ENCODE measurements around the gene NCBP2.

NCBP2 gene

GRCh38 chr3:196932600-196932999 is 9.7 kb downstream of the NCBP2 start:
- no peak for DNase-seq

- DNase-seq = no peak
Measured at GRCh38 chr3:196931828-196932587, 10.3 kb downstream of the NCBP2 start.

DNA sequence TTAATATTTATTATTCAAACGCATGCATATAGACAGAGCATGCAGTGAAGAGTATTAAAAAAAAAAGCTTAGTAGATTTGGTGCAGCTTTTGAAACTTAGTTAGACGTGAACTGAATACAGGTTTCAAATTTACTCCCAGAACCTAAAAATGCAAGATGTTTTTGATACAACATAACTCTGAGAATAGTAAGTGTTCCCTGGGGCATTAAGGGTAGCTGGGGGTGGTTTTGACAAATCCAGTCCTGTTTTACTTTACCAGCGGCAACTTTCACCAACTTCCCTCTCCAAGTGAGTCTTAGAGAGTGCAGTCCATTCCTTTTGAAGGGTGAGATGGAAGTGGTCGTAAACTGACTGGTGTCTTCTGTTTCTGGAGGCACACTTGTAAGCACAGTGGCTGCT is 11.2 kb downstream of the NCBP2 start:
- DNase-seq = no peak

- DNase-seq = no peak
Measured at GRCh38 chr3:196927571-196928453, 14.5 kb downstream of the NCBP2 start.

DNA sequence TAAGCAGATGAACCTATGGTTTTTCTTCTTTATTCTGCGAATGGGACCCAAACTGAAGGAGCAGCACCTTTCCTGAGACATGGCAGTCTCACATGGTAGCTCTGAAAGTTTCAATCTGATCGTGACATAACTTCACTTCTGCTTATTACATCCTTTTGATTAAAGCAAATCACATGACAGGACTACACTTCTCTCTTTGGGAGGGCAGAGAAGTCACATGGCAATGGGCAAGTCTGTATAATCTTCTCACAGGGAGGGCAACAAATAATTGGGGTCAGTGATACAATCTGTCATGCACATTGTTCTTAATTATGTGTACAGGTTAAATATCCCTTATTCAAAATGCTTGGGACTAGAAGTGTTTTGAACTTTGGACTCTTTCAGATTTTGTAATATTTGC is 21.6 kb downstream of the NCBP2 start:
- no peak for DNase-seq

DNA sequence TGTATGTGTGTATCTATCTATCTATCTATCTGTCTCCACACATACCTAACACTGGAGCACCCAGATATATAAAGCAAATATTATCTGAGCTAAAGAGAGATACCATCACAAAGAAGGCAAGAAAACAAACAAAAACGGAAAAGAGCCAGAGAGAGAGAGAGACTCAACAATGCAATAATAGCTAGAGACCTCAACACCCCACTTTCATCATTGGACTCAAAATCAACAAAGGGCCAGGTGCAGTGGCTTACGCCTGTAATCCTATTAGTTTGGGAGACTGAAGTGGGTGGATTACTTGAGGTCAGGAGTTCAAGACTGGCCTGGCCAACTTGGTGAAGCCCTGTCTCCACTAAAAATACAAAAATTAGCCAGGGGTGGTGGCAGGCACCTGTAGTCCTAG is 23.4 kb downstream of the NCBP2 start:
- DNase-seq = no peak

- no peak for DNase-seq
Measured at GRCh38 chr3:196916995-196917394, 25.3 kb downstream of the NCBP2 start.

- no peak for DNase-seq
Measured at GRCh38 chr3:196916221-196916620, 26.1 kb downstream of the NCBP2 start.

- no peak for DNase-seq
Measured at GRCh38 chr3:196915375-196915774, 27.0 kb downstream of the NCBP2 start.

DNA sequence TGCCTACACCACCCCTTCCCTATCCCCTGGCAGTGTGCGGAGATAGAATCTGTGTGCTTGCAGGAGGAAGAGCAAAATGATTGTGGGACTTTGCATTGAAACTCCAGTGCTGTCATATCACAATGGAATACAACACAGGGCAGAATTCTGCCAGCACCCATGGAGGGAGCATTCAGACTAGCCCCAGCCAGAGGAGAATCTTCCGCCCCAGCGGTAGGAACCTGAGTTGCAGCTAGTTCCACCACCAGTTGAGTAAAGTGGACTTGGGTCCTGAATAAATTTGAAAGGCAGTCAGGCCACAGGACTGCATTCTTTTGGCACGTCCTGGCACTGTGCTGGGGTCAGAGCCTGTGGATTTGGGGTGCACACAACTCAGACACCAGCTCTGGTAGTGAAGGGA is 27.5 kb downstream of the NCBP2 start:
- no peak for DNase-seq

GRCh38 chr3:196903740-196904139 is 38.6 kb downstream of the NCBP2 start:
- DNase-seq = no peak

DNA sequence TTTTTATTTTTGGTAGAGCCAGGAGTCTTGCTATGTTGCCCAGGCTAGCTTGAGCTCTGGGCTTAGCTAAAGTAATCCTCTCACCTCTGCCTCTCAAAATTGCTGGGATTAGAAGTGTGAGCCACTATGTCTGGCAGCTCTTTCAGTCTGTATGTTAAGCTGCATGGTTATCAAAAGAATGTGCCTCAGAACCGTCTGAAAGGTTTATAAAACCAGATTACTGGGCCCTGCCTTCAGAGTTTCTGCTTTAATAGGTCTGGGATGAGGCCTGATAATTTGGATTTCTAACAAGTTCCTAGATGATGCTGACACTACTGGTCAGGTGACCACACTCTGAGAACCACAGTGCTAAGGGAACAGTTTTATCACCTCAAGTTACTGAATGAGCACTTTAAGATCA is 40.0 kb downstream of the NCBP2 start:
- DNase-seq = no peak

GRCh38 chr3:196901768-196902167 is 40.6 kb downstream of the NCBP2 start:
- DNase-seq = no peak

DNA sequence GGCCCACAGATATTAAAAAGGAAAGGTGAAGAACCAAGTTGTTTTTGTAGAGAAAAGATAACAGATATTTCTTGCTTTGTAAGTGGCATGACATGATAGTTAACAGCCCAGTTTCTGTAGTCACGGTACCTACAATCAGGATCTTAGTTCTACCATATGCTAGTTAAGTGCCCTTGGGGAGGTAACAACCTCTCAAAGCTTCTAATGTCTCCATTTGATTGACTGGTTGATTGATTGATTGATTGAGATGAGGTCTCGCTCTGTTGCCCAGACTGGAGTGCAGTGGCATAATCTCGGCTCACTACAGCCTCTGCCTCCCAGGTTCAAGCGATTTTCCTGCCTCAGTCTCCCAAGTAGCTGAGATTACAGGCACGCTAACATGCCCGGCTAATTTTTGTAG is 46.1 kb downstream of the NCBP2 start:
- DNase-seq = no peak

GRCh38 chr3:196894557-196895295 is 47.6 kb downstream of the NCBP2 start:
- no peak for DNase-seq

- no peak for DNase-seq
Measured at GRCh38 chr3:196889844-196890708, 52.3 kb downstream of the NCBP2 start.

GRCh38 chr3:196886144-196886543 is 56.2 kb downstream of the NCBP2 start:
- DNase-seq = no peak

Data from CD4-positive, alpha-beta T cell treated with Interleukin-21 for 1 hour (primary cell).